Progenitor cell of endocrine pancreas (in vitro differentiated cells): ENCODE results near the gene ARHGEF16. TPM values are rescaled to one million over a fixed set of nuclear protein-coding genes. Genes with fewer than 3 reads are reported as not detected.

Experiments
- DNase-seq: peaks from one replicate; pipeline ENCODE4 v3.0.0; 2021; ENCODE audit warnings: low spot score; ENCODE audit not compliant: unreplicated experiment
- H3K27ac Mint-ChIP-seq: 2 replicates; pipeline ENCODE4 v1.8.0; 2021; ENCODE audit warnings: mild to moderate bottlenecking, moderate library complexity, mixed read lengths
- H3K27me3 Mint-ChIP-seq: 2 replicates; pipeline ENCODE4 v1.8.0; 2021; ENCODE audit warnings: mixed read lengths
- H3K36me3 Mint-ChIP-seq: 2 replicates; pipeline ENCODE4 v1.8.0; 2022; ENCODE audit warnings: mixed read lengths; ENCODE audit not compliant: insufficient read depth
- H3K4me1 Mint-ChIP-seq: 2 replicates; pipeline ENCODE4 v1.8.0; 2021; ENCODE audit warnings: low read depth, mixed read lengths
- H3K4me3 Mint-ChIP-seq: 2 replicates; pipeline ENCODE4 v1.8.0; 2021; ENCODE audit warnings: low read depth, mild to moderate bottlenecking, moderate library complexity, mixed read lengths
- H3K9me3 Mint-ChIP-seq: 2 replicates; pipeline ENCODE4 v1.8.0; 2021; ENCODE audit warnings: low read depth, mixed read lengths
- total RNA-seq: library from RNA; stranded (reverse); gene quantifications from 2 replicates; pipeline ENCODE4 v1.2.1, GENCODE V29; 2021
- TF ChIP-seq, protein P1 (sequence below): fragments of 200-600 bp; sonication (generic); IDR thresholded peaks from one replicate; pipeline ENCODE4 v1.5.0; 2021; ENCODE audit warnings: antibody characterized with exemption, mild to moderate bottlenecking; ENCODE audit not compliant: unreplicated experiment

ARHGEF16 gene
- total RNA-seq, 1 donor from 2014 or later: 63.6 TPM

DNA sequence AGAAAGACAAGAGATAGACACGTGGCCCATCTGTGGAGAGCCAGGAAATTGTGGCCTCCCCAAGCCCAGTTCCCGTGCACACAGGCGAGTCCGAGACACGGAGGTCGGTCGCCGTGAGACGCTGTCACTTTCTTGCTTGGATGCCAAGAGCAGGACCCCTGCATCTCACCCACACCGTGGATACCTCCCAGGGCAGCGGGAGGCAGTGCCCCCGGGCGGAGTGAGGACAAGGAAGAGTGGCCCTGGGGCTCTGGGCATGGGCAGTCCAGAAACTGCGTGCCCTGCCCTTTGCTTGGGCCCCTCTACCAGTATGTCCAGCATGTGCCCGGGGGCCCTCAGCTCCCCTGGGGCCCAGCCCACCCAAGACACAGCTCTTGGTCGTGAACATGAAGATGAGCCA, 24.7 kb upstream of the ARHGEF16 start:
- Mint-ChIP-seq H3K27ac (no peak overlapping the region), H3K9me3 (no peaks in the 10 kb centered on the region), H3K36me3 (peaks cover 18% of the 10 kb centered on the region), H3K4me1 (no peaks in the 10 kb centered on the region), H3K27me3 (no peaks in the 10 kb centered on the region), H3K4me3 (no peak overlapping the region)
- TF ChIP-seq, protein P1, sequence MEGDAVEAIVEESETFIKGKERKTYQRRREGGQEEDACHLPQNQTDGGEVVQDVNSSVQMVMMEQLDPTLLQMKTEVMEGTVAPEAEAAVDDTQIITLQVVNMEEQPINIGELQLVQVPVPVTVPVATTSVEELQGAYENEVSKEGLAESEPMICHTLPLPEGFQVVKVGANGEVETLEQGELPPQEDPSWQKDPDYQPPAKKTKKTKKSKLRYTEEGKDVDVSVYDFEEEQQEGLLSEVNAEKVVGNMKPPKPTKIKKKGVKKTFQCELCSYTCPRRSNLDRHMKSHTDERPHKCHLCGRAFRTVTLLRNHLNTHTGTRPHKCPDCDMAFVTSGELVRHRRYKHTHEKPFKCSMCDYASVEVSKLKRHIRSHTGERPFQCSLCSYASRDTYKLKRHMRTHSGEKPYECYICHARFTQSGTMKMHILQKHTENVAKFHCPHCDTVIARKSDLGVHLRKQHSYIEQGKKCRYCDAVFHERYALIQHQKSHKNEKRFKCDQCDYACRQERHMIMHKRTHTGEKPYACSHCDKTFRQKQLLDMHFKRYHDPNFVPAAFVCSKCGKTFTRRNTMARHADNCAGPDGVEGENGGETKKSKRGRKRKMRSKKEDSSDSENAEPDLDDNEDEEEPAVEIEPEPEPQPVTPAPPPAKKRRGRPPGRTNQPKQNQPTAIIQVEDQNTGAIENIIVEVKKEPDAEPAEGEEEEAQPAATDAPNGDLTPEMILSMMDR: no peak
- no peak for DNase-seq

DNA sequence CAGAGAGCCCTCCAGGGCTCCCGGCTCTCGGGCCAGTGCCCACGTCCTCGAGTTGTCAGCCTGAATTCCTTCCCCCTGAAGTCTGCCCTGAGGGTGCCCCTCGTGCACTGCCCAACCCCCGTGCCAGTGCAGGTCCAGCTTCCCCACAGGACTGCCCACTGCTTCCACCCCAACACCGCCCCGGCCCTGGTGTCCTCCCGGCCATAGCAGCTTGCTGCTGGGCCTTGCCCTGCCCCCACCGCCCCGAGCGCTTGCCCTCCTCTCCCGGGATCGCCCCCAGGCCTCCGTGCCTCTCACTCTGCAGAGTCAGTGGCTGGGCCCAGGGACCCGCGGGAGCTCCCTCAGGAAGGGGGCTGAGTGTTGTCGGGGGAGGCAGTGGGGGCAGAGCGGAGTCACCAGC, 24.1 kb upstream of the ARHGEF16 start:
- peaks cover 21% of the 10 kb centered on the region for H3K36me3 Mint-ChIP-seq
- no peak for DNase-seq
- H3K9me3 Mint-ChIP-seq: no peaks in the 10 kb centered on the region
- H3K4me3 Mint-ChIP-seq: no peak overlapping the region
- TF ChIP-seq, protein P1: no peak
- H3K27me3 Mint-ChIP-seq: no peaks in the 10 kb centered on the region
- H3K27ac Mint-ChIP-seq: no peak overlapping the region
- H3K4me1 Mint-ChIP-seq: no peaks in the 10 kb centered on the region

DNA sequence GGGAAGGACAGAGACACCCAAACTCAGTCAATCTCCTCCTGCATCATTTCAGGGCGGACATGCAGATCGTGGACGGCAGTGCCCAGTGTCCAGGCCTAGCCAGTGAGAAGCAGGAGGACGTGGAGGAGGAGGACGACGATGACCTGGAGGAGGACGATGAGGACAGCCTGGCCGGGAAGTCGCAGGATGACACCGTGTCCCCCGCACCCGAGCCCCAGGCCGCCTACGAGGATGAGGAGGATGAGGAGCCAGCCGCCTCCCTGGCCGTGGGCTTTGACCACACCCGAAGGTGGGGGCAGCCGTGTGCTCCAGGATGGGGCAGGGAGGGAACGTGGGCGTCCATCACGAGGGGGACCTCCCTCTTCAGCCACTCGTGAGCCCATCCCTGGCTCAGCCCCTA, 23.6 kb upstream of the ARHGEF16 start:
- H3K36me3 Mint-ChIP-seq: peaks cover 23% of the 10 kb centered on the region
- no peaks in the 10 kb centered on the region for H3K4me1 Mint-ChIP-seq
- H3K27ac Mint-ChIP-seq: no peak overlapping the region
- H3K4me3 Mint-ChIP-seq: no peak overlapping the region
- no peak for DNase-seq
- no peaks in the 10 kb centered on the region for H3K27me3 Mint-ChIP-seq
- TF ChIP-seq, protein P1: no peak
- H3K9me3 Mint-ChIP-seq: no peaks in the 10 kb centered on the region

DNA sequence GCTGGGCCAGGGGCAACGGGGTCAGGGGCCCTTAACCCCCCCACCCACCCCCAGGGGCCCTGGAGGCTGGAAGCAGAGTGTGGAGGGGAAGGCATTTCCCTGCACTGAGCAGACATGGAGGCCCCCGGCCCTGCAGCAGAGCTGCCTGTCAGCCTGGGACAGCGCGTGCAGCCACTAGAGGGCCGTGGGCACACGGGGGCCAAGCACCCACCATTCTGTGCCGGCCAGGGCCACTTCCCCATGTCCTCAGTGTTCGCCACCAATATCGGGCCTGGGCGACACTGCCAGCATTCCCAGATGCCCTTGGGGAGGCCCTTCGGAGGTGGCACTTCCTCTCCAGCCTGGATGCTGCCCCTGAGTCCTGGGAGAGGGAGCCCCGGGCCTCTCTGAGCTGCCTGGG, 23.2 kb upstream of the ARHGEF16 start:
- no peaks in the 10 kb centered on the region for H3K4me1 Mint-ChIP-seq
- H3K9me3 Mint-ChIP-seq: no peaks in the 10 kb centered on the region
- TF ChIP-seq, protein P1: peak; percentile 42
- H3K36me3 Mint-ChIP-seq: peaks cover 27% of the 10 kb centered on the region
- H3K4me3 Mint-ChIP-seq: no peak overlapping the region
- DNase-seq: no peak
- no peak overlapping the region for H3K27ac Mint-ChIP-seq
- no peaks in the 10 kb centered on the region for H3K27me3 Mint-ChIP-seq

DNA sequence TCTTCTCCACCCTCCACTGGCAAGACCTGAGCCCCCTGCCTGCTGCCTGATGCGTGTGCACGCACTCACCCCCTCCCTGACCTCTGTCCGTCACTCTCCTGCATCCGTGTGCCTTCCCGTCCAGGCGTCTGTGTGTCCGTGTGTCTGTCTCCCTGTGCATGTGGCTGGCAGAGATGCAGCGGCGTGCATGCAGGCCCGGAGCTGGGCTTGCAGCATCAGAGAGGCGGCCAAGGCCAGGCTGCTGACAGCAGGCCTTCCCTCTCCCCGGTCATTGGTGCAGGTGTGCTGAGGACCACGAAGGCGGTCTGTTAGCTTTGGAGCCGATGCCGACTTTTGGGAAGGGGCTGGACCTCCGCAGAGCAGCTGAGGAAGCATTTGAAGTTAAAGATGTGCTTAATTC, 22.8 kb upstream of the ARHGEF16 start:
- Mint-ChIP-seq H3K27ac (no peak overlapping the region), H3K4me3 (no peak overlapping the region), H3K36me3 (peaks cover 24% of the 10 kb centered on the region), H3K9me3 (no peaks in the 10 kb centered on the region), H3K4me1 (no peaks in the 10 kb centered on the region), H3K27me3 (no peaks in the 10 kb centered on the region)
- TF ChIP-seq, protein P1: no peak
- no peak for DNase-seq
